ENCODE results near the gene CSNK2A2. TPM values are rescaled to one million over a fixed set of nuclear protein-coding genes. Genes with fewer than 3 reads are reported as not detected.

CSNK2A2 gene
- total RNA-seq, 1 donor from 2014 or later = 72.1 TPM

DNA sequence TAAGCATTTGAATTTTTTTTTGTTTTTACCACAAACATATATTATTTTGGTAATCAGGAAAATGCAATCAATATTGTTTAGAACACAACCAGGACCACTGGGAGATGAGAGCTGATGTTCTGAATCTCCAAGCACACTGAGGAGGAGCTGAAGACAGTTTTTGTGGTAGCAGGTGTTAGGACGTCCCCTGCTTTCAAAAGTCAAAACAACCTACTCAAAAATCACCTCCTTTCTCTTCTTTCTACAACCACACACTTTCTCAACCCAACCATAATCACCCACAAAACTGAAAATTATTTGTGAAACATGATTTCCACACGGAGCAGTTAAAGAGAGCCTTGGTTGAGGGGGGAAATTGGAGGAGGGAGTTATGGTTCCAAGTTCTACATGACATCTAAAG is 42.1 kb downstream of the CSNK2A2 start:
- TF ChIP-seq, protein P1, sequence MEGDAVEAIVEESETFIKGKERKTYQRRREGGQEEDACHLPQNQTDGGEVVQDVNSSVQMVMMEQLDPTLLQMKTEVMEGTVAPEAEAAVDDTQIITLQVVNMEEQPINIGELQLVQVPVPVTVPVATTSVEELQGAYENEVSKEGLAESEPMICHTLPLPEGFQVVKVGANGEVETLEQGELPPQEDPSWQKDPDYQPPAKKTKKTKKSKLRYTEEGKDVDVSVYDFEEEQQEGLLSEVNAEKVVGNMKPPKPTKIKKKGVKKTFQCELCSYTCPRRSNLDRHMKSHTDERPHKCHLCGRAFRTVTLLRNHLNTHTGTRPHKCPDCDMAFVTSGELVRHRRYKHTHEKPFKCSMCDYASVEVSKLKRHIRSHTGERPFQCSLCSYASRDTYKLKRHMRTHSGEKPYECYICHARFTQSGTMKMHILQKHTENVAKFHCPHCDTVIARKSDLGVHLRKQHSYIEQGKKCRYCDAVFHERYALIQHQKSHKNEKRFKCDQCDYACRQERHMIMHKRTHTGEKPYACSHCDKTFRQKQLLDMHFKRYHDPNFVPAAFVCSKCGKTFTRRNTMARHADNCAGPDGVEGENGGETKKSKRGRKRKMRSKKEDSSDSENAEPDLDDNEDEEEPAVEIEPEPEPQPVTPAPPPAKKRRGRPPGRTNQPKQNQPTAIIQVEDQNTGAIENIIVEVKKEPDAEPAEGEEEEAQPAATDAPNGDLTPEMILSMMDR (IDR thresholded peaks at IDR 0.05) = no peak
- Histone ChIP-seq H3K27me3 (ENCODE audit: low read depth) (no peaks in the 10 kb centered on the region), H3K27ac (no peak overlapping the region), H3K36me3 (peaks cover 25% of the 10 kb centered on the region), H3K9me3 (no peaks in the 10 kb centered on the region), H3K4me3 (no peak overlapping the region), H3K4me1 (no peaks in the 10 kb centered on the region)
- DNase-seq (no peak), ATAC-seq (no peak)
- intact Hi-C loops (cut with DNase I) = no loop called here

DNA sequence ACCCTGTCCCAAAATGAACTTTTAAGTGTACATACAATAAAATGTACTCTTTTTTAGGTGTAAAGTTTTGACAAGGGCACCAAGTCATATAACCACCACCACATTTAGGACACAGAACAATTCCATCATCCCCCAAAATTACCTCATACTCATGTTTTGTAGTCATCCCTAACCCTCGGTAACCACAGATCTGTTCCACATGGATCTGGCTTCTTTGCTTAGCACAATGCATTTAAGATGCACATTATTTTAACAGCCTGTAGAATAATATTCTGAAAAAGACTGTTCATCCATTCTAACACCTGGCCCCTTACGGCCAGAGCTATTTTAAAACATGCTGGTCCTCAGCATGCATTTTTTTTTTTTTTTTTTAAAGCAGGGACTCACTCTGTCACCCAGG is 43.6 kb downstream of the CSNK2A2 start:
- no peaks in the 10 kb centered on the region for H3K4me1 ChIP-seq
- no peak overlapping the region for H3K4me3 ChIP-seq
- no peak overlapping the region for H3K27ac ChIP-seq
- DNase-seq (no peak), ATAC-seq (no peak)
- no peaks in the 10 kb centered on the region for H3K27me3 ChIP-seq (ENCODE audit: low read depth)
- no peaks in the 10 kb centered on the region for H3K9me3 ChIP-seq
- TF ChIP-seq, protein P1 (IDR thresholded peaks at IDR 0.05) = no peak
- H3K36me3 ChIP-seq = peaks cover 10% of the 10 kb centered on the region
- intact Hi-C loops (cut with DNase I) = no loop called here

- no peak for DNase-seq
- no peak for ATAC-seq
- no peak overlapping the region for H3K4me3 ChIP-seq
- H3K27ac ChIP-seq = no peak overlapping the region
- no peaks in the 10 kb centered on the region for H3K36me3 ChIP-seq
- intact Hi-C loops (cut with DNase I) = no loop called here
- H3K9me3 ChIP-seq = no peaks in the 10 kb centered on the region
- H3K4me1 ChIP-seq = no peaks in the 10 kb centered on the region
- no peaks in the 10 kb centered on the region for H3K27me3 ChIP-seq (ENCODE audit: low read depth)
- TF ChIP-seq, protein P1 (IDR thresholded peaks at IDR 0.05) = no peak
Measured at GRCh38 chr16:58152246-58152868, 45.5 kb downstream of the CSNK2A2 start.

GRCh38 chr16:58148526-58148925 is 49.4 kb downstream of the CSNK2A2 start:
- intact Hi-C loops (cut with DNase I) = no loop called here
- Histone ChIP-seq H3K9me3 (no peaks in the 10 kb centered on the region), H3K27ac (no peak overlapping the region), H3K27me3 (ENCODE audit: low read depth) (no peaks in the 10 kb centered on the region), H3K4me3 (no peak overlapping the region), H3K4me1 (no peaks in the 10 kb centered on the region), H3K36me3 (no peaks in the 10 kb centered on the region)
- ATAC-seq (no peak), DNase-seq (no peak)
- TF ChIP-seq, protein P1 (IDR thresholded peaks at IDR 0.05) = no peak

DNA sequence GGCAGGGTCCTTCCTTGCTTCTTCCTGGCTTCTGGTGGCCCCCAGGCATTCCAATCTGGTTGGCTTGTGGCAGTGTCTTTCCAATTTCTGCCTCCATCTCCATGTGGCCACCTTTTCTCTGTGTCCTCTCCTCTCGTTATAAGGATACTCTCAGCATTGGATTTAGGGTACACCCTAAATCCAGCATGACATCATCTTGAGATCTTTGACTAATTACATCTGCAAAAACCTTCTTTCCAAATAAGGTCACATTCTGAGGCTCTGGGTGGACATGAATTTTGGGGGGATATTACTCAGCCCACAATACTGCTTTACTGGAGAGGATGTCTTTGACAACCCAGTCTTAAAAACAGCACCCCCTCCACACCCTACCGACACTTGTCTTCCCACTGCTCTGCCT is 49.8 kb downstream of the CSNK2A2 start:
- intact Hi-C loops (cut with DNase I) = no loop called here
- H3K4me3 ChIP-seq = no peak overlapping the region
- ATAC-seq = no peak
- TF ChIP-seq, protein P1 (IDR thresholded peaks at IDR 0.05) = no peak
- H3K9me3 ChIP-seq = no peaks in the 10 kb centered on the region
- no peaks in the 10 kb centered on the region for H3K27me3 ChIP-seq (ENCODE audit: low read depth)
- H3K36me3 ChIP-seq = no peaks in the 10 kb centered on the region
- H3K27ac ChIP-seq = no peak overlapping the region
- no peaks in the 10 kb centered on the region for H3K4me1 ChIP-seq
- DNase-seq = no peak
